ENCODE data around the gene NPAS2. TPM values are rescaled to one million over a fixed set of nuclear protein-coding genes. Genes with fewer than 3 reads are reported as not detected.

The NPAS2 gene
- polyA plus RNA-seq, 1 donor (not counting 4 experiments of a cell fraction or from before 2014, with no cell fraction given) = 17.7 TPM

- H3K79me2 ChIP-seq (ENCODE audit: control insufficient read depth, insufficient read depth, low read length) = no peaks in the 10 kb centered on the region
- H3K36me3 ChIP-seq (ENCODE audit: control insufficient read depth in 2 of 2, extremely low read depth in 1 of 2, insufficient read depth in 2 of 2, low read length in 2 of 2) = peaks cover 15 to 37% of the 10 kb centered on the region in 2 experiments
- peaks cover 20% of the 10 kb centered on the region for H3K4me1 ChIP-seq (ENCODE audit: control insufficient read depth, extremely low read depth, insufficient read depth, low read length)
- TF ChIP-seq CTCF (optimal IDR thresholded peaks at IDR 0.05 in 1 of 3, IDR thresholded peaks at IDR 0.05 in 1 of 3, conservative IDR thresholded peaks at IDR 0.05 in 1 of 3; ENCODE audit: extremely low read depth in 1 of 3, insufficient read depth in 2 of 3, low read length in 3 of 3) (no peak), EZH2 (IDR thresholded peaks at IDR 0.05; ENCODE audit: low read length) (no peak)
- H3K9me1 ChIP-seq (ENCODE audit: control insufficient read depth, extremely low read depth, insufficient read depth, low read length) = peaks cover 2% of the 10 kb centered on the region
- no peak overlapping the region for H3K9ac ChIP-seq (ENCODE audit: control insufficient read depth, extremely low read depth, insufficient read depth, low read length)
- no peak overlapping the region for H2AFZ ChIP-seq (ENCODE audit: control insufficient read depth, low read length)
- dilution Hi-C loops (cut with MboI; ENCODE audit: extremely low pct_ligation_motif_present, low sequenced_read_pairs) = no loop called here
- no peaks in the 10 kb centered on the region for H3K9me3 ChIP-seq (ENCODE audit: control insufficient read depth, low read depth, low read length)
- H3K4me3 ChIP-seq (ENCODE audit: control insufficient read depth in 2 of 3, extremely low read depth in 1 of 3, insufficient read depth in 2 of 3, low read depth in 1 of 3, low read length in 3 of 3) = no peak overlapping the region
- DNase-seq (ENCODE audit: low read depth, low spot score) (no peak), FAIRE-seq (no peak)
- H3K4me2 ChIP-seq (ENCODE audit: control insufficient read depth, extremely low read depth, insufficient read depth, low read depth, low read length) = no peak overlapping the region
- no peaks in the 10 kb centered on the region for H3K27me3 ChIP-seq (ENCODE audit: control insufficient read depth, extremely low read depth, insufficient read depth, low read length)
- H3K27ac ChIP-seq (ENCODE audit: control insufficient read depth, insufficient read depth, low read length) = no peak overlapping the region
- no peaks in the 10 kb centered on the region for H4K20me1 ChIP-seq (ENCODE audit: control insufficient read depth, extremely low read depth, insufficient read depth, low read length)
Observed at GRCh38 chr2:100907832-100908231, 87.9 kb downstream of the NPAS2 start.

- Histone ChIP-seq H3K9me3 (ENCODE audit: control insufficient read depth, low read depth, low read length) (no peaks in the 10 kb centered on the region), H3K27ac (ENCODE audit: control insufficient read depth, insufficient read depth, low read length) (no peak overlapping the region), H3K9me1 (ENCODE audit: control insufficient read depth, extremely low read depth, insufficient read depth, low read length) (peaks cover 2% of the 10 kb centered on the region), H3K27me3 (ENCODE audit: control insufficient read depth, extremely low read depth, insufficient read depth, low read length) (no peaks in the 10 kb centered on the region), H4K20me1 (ENCODE audit: control insufficient read depth, extremely low read depth, insufficient read depth, low read length) (no peaks in the 10 kb centered on the region), H2AFZ (ENCODE audit: control insufficient read depth, low read length) (no peak overlapping the region), H3K79me2 (ENCODE audit: control insufficient read depth, insufficient read depth, low read length) (no peaks in the 10 kb centered on the region), H3K4me1 (ENCODE audit: control insufficient read depth, extremely low read depth, insufficient read depth, low read length) (peaks cover 2% of the 10 kb centered on the region), H3K4me2 (ENCODE audit: control insufficient read depth, extremely low read depth, insufficient read depth, low read depth, low read length) (no peak overlapping the region), H3K9ac (ENCODE audit: control insufficient read depth, extremely low read depth, insufficient read depth, low read length) (no peak overlapping the region), H3K4me3 (ENCODE audit: control insufficient read depth in 2 of 3, extremely low read depth in 1 of 3, insufficient read depth in 2 of 3, low read depth in 1 of 3, low read length in 3 of 3) (no peak overlapping the region), H3K36me3 (ENCODE audit: control insufficient read depth in 2 of 2, extremely low read depth in 1 of 2, insufficient read depth in 2 of 2, low read length in 2 of 2) (peaks cover 19 to 45% of the 10 kb centered on the region in 2 experiments)
- TF ChIP-seq EZH2 (IDR thresholded peaks at IDR 0.05; ENCODE audit: low read length) (no peak), CTCF (optimal IDR thresholded peaks at IDR 0.05 in 1 of 3, IDR thresholded peaks at IDR 0.05 in 1 of 3, conservative IDR thresholded peaks at IDR 0.05 in 1 of 3; ENCODE audit: extremely low read depth in 1 of 3, insufficient read depth in 2 of 3, low read length in 3 of 3) (no peak)
- dilution Hi-C loops (cut with MboI; ENCODE audit: extremely low pct_ligation_motif_present, low sequenced_read_pairs) = no loop called here
- DNase-seq (ENCODE audit: low read depth, low spot score) = no peak
- FAIRE-seq = no peak
Observed at GRCh38 chr2:100909534-100910081, 89.7 kb downstream of the NPAS2 start.

Data from keratinocyte (primary cell).